HG03025 (cell line): Measurements from ENCODE around the gene RAPGEF4.
"Not testable (repeated sequence)": the region's sequence is repeated elsewhere in the genome, so short reads cannot be mapped to it uniquely, and the experiment has no call there.

ENCODE experiments used
- ATAC-seq: cut with Tn5 transposase; IDR thresholded peaks from one replicate; pipeline ENCODE4 v1.9.1; 2021; ENCODE audit warnings: mild to moderate bottlenecking, moderate library complexity; ENCODE audit not compliant: unreplicated experiment, low FRiP score

The RAPGEF4 gene

GRCh38 chr2:173079973-173080860 lies 344.6 kb downstream of the RAPGEF4 start:
- no peak for ATAC-seq

- ATAC-seq: no peak
Measured at GRCh38 chr2:173086518-173087213, 351.0 kb downstream of the RAPGEF4 start.

- ATAC-seq: no peak
Measured at GRCh38 chr2:173087214-173087581, 351.6 kb downstream of the RAPGEF4 start.

GRCh38 chr2:173087793-173088496 lies 352.3 kb downstream of the RAPGEF4 start:
- no peak for ATAC-seq

GRCh38 chr2:173090276-173090877 lies 354.7 kb downstream of the RAPGEF4 start:
- no peak for ATAC-seq

GRCh38 chr2:173090973-173091660 lies 355.5 kb downstream of the RAPGEF4 start:
- no peak for ATAC-seq

- no peak for ATAC-seq
Measured at GRCh38 chr2:173091910-173092309, 356.3 kb downstream of the RAPGEF4 start.

- no peak for ATAC-seq
Measured at GRCh38 chr2:173092844-173093402, 357.3 kb downstream of the RAPGEF4 start.

- not testable (repeated sequence) for ATAC-seq
Measured at GRCh38 chr2:173093617-173094016, 358.0 kb downstream of the RAPGEF4 start.

- ATAC-seq: no peak
Measured at GRCh38 chr2:173094731-173095130, 359.1 kb downstream of the RAPGEF4 start.

GRCh38 chr2:173095356-173095755 lies 359.7 kb downstream of the RAPGEF4 start:
- no peak for ATAC-seq

- ATAC-seq: no peak
Measured at GRCh38 chr2:173099271-173099670, 363.6 kb downstream of the RAPGEF4 start.

- ATAC-seq: no peak
Measured at GRCh38 chr2:173099804-173100203, 364.2 kb downstream of the RAPGEF4 start.

GRCh38 chr2:173101687-173102086 lies 366.0 kb downstream of the RAPGEF4 start:
- ATAC-seq: no peak
